Activated CD8-positive, alpha-beta T cell treated with anti-CD3 and anti-CD28 coated beads for 36 hours (primary cell): ENCODE measurements around the gene PHLDB3. TPM values are rescaled to one million over a fixed set of nuclear protein-coding genes. Genes with fewer than 3 reads are reported as not detected.
"Not testable (repeated sequence)": the region's sequence is repeated elsewhere in the genome, so short reads cannot be mapped to it uniquely, and the experiment has no call there.

Experiments
- ATAC-seq: fragments of 200-7000 bp; cut with Tn5 transposase; one replicate; pipeline ENCODE4 v1.10.0; 2021; ENCODE audit warnings: mild to moderate bottlenecking, moderate library complexity
- CTCF ChIA-PET: fragments of 350-600 bp; sonication (Branson Sonifier 250); formaldehyde crosslinking; loops from one replicate; lab custom pipeline; 2021; ENCODE audit warnings: antibody characterized with exemption; lab: Charles Lee
- POLR2A ChIA-PET: fragments of 350-600 bp; sonication (Branson Sonifier 250); formaldehyde crosslinking; loops from one replicate; lab custom pipeline; 2021; ENCODE audit warnings: antibody characterized with exemption; lab: Charles Lee
- DNase-seq: peaks from one replicate; pipeline ENCODE4 v3.0.0-alpha.2; 2020
- H3K27ac Mint-ChIP-seq: one replicate; pipeline ENCODE4 v1.8.0; 2021; ENCODE audit warnings: mild to moderate bottlenecking, mixed read lengths
- H3K27me3 Mint-ChIP-seq: one replicate; pipeline ENCODE4 v1.8.0; 2021; ENCODE audit warnings: mixed read lengths
- H3K36me3 Mint-ChIP-seq: one replicate; pipeline ENCODE4 v1.8.0; 2021; ENCODE audit warnings: low read depth, mixed read lengths
- H3K4me1 Mint-ChIP-seq: one replicate; pipeline ENCODE4 v1.8.0; 2021; ENCODE audit warnings: low read depth, mixed read lengths
- H3K4me3 Mint-ChIP-seq: one replicate; pipeline ENCODE4 v1.8.0; 2021; ENCODE audit warnings: mild to moderate bottlenecking, moderate library complexity, mixed read lengths
- H3K9me3 Mint-ChIP-seq: one replicate; pipeline ENCODE4 v1.8.0; 2021; ENCODE audit warnings: mixed read lengths
- CTCF ChIP-seq: fragments of 200-600 bp; IDR thresholded peaks from one replicate; pipeline ENCODE4 v1.8.0; 2022; ENCODE audit warnings: antibody characterized with exemption, mild to moderate bottlenecking
- intact Hi-C: fragments of 100-400 bp; cut with micrococcal nuclease; formaldehyde crosslinking; loops from one replicate; pipeline ENCODE4 v1.10.0; 2022
- total RNA-seq, 2 experiments: library from RNA; stranded (reverse); gene quantifications; one replicate each; pipeline ENCODE4 v1.2.3, GENCODE V29; 2021

The PHLDB3 gene
- total RNA-seq, 2 experiments from 2014 or later, result 14.7 to 17.5 TPM

GRCh38 chr19:43551399-43552197 is 47.1 kb upstream of the PHLDB3 start:
- Mint-ChIP-seq H3K27ac (no peak overlapping the region), H3K36me3 (peaks cover 19% of the 10 kb centered on the region), H3K9me3 (no peaks in the 10 kb centered on the region), H3K27me3 (no peaks in the 10 kb centered on the region), H3K4me3 (no peak overlapping the region), H3K4me1 (peaks cover 5% of the 10 kb centered on the region)
- ATAC-seq (no peak), DNase-seq (no peak)
- no peak for TF ChIP-seq CTCF
- CTCF ChIA-PET, result interaction anchor here (1.5 kb wide), 1 partner anchor 17 kb away, joined by 3 read pairs; no protein-coding TSS in a partner anchor
- intact Hi-C loops, result no loop called here
- POLR2A ChIA-PET, result no interaction called here

GRCh38 chr19:43548706-43549105 is 44.2 kb upstream of the PHLDB3 start:
- no peaks in the 10 kb centered on the region for H3K4me1 Mint-ChIP-seq
- no peak overlapping the region for H3K4me3 Mint-ChIP-seq
- intact Hi-C loops, result no loop called here
- TF ChIP-seq CTCF, result no peak
- no peaks in the 10 kb centered on the region for H3K9me3 Mint-ChIP-seq
- peak overlapping the region; percentile 46 for H3K27ac Mint-ChIP-seq
- no peaks in the 10 kb centered on the region for H3K27me3 Mint-ChIP-seq
- CTCF ChIA-PET, result no interaction called here
- H3K36me3 Mint-ChIP-seq, result peaks cover 15% of the 10 kb centered on the region
- DNase-seq (no peak), ATAC-seq (no peak)
- POLR2A ChIA-PET, result no interaction called here

DNA sequence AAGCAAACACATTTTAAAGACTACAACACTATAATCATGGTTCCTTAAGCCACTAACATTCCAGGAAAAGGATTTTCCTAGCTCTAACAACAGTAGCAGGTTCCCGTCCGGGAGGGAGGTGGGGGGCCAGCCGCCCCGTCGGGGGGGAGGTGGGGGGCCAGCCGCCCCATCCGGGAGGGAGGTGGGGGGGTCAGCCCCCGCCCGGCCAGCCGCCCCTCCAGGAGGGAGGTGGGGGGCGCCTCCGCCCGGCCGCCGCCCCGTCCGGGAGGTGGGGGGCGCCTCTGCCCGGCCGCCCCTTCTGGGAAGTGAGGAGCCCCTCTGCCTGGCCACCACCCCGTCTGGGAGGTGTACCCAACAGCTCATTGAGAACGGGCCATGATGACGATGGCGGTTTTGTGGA is 43.4 kb upstream of the PHLDB3 start:
- CTCF ChIA-PET, ATAC-seq, H3K9me3 Mint-ChIP-seq, POLR2A ChIA-PET, H3K27me3 Mint-ChIP-seq, H3K4me3 Mint-ChIP-seq, DNase-seq, intact Hi-C loops, H3K27ac Mint-ChIP-seq, H3K4me1 Mint-ChIP-seq: not testable (repeated sequence)
- peaks cover 12% of the 10 kb centered on the region for H3K36me3 Mint-ChIP-seq

- Mint-ChIP-seq H3K36me3 (peaks cover 14% of the 10 kb centered on the region), H3K27ac (no peak overlapping the region), H3K4me1 (no peaks in the 10 kb centered on the region), H3K4me3 (no peak overlapping the region), H3K27me3 (no peaks in the 10 kb centered on the region), H3K9me3 (no peaks in the 10 kb centered on the region)
- no peak for DNase-seq
- intact Hi-C loops, result no loop called here
- no peak for ATAC-seq
- TF ChIP-seq CTCF, result no peak
- ChIA-PET POLR2A (interaction anchor here (0.6 kb wide), 1 partner anchor 13 kb away, joined by 3 read pairs; no protein-coding TSS in a partner anchor), CTCF (interaction anchor here (1.2 kb wide), 1 partner anchor 9 kb away, joined by 4 read pairs; no protein-coding TSS in a partner anchor)
Measured at GRCh38 chr19:43546581-43546980, 42.0 kb upstream of the PHLDB3 start.

DNA sequence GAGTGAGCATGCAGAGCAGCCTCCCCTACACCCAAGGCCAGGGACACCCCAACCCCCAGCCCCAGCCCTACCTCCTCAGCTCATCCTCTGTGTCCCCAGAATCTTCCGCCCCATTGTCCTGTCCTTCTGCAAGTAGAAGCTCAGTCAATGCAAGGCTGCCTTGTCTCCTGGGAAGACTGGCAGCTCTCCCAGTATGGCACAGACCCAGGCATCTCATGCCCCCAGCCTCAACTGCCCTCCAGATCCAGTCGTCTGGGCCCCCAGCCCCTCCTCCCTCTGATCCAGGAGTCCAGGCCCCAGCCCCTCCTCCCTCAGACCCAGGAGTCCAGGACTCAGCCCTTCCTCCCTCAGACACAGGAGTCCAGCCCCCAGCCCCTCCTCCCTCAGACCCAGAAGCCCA is 41.4 kb upstream of the PHLDB3 start:
- H3K27me3 Mint-ChIP-seq, result no peaks in the 10 kb centered on the region
- TF ChIP-seq CTCF, result no peak
- ATAC-seq (no peak), DNase-seq (no peak)
- POLR2A ChIA-PET, result no interaction called here
- no peaks in the 10 kb centered on the region for H3K4me1 Mint-ChIP-seq
- H3K27ac Mint-ChIP-seq, result no peak overlapping the region
- intact Hi-C loops, result no loop called here
- no peaks in the 10 kb centered on the region for H3K9me3 Mint-ChIP-seq
- CTCF ChIA-PET, result interaction anchor here (1.2 to 1.9 kb wide), 2 partner anchors 9 kb away, joined by 4 to 9 read pairs; no protein-coding TSS in a partner anchor
- H3K36me3 Mint-ChIP-seq, result peaks cover 13% of the 10 kb centered on the region
- no peak overlapping the region for H3K4me3 Mint-ChIP-seq
